ENCODE measurements around the gene ZFP3.
"Not testable (repeated sequence)": the region's sequence is repeated elsewhere in the genome, so short reads cannot be mapped to it uniquely, and the experiment has no call there.

ZFP3 gene

DNA sequence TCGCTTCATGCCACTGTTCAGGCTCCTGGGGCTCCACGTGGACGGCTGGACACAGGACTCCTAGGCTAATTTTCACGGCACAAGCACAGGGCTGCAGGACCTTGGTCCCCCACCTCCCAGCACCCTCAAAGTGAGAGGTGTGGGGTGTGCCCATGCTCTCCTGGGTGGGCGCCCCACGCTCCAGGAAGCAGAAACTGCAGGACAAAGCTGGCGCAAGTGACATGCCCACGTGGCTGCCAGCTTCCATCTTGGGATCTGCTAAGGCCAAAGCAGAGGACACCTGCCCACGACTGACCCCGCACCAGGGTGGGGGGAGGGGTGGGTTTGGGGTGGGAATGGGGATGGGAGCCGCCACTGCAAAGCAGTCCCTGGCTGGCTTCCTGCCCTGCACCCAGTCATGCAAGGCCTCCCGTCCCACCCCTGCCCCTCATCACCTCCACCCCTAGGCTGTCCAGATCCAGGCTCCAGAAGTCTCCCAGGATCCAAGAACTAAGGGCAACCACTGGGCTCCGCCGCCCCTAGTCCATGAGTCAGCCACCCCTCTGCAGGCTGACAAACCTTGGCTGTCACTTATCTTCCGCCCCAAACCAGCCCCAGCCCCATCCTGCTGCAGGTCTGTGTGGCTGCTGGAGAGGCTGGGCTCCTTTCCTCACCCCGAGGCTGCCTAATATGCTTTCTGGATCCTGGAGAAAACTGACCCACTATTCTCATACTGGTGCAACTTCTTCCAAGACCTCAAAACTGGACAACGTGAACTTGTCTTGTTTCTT is 48.6 kb downstream of the ZFP3 start:
- DNase-seq: no peak

DNA sequence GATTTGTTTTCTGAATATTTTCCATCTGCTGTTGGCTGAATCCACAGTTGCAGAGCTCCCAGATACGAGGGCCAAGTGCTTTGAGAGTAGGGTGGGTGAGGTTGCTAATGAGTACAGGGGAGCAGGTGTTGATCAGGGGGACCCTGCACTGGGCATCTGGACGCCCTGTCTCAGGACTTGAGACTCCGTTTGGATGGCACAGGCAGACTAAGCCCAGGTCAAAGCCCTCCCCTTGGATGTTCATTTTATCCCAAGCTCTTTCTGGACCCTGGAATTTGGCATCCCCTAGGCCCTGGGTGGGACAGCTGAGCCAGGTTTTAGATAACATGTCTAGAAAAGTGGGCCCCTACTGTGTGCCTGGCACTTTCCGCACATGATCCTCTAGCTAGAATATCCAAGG is 49.6 kb downstream of the ZFP3 start:
- no peak for DNase-seq

DNA sequence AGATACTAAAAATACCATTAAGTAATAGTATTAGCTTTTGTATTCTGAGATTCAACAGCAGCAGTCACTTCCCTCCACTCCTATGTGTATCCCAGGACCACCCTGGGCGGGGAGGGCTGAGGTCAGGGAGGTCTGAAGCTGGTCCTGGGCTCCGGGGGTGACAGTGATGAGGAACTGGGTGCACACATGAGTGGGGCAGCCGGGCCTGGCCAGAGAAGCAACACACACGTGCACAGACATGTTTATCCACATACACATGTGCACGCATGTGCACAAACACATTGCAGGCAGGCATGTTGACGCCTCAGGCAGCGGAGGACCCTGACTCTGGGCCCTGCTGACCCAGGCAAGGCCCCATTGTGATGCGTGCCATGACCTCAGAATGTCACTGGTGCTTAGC is 50.1 kb downstream of the ZFP3 start:
- not testable (repeated sequence) for DNase-seq

DNA sequence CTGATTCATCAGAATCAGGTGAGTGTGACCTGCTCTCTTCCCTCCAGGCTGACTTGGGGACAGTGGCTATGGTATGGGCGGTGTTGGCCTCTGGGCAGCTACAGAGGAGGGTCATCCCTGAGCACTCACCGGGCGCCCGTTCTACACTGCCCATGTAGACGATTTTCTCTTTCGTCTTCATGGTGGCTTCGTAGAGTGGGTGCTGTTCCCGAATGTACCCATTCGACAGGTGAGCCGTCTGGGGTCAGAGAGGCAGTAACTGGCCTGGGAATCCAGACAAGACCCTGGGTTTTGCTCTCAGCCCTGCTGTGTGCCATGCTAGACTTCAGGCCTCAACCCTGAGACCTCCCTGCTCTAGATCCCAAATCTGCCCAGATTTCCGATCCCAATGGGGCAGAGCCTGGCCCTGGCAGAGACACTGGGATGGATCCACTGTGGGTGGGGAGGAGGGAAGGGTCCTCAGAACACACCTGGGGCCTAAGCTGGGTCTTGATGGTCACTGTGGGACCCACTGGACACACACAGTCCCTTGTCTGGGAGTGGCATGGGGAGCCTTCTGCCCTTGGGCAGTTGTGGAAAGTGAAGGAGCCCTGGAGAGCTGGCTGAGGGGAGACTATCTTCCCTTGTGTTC is 50.8 kb downstream of the ZFP3 start:
- no peak for DNase-seq

DNA sequence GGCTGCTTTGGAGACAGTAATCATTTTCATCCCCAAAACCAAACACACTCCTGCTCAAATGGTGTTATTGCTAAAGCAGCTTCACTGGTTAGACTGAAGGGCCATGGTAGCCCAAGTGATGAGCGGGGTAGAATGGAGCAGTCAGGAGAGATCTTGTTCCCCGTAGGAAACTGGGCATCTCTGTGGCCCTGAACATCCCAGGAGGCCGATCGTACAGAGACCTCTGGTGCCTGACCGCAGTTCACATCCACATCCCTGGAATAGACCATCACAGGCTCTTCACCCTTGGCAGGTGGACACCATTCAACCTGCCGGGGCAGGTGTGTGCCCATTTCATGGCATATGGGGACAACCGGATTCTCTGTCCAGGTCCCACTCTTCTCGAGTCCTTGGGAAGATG is 51.5 kb downstream of the ZFP3 start:
- DNase-seq: not testable (repeated sequence)

DNA sequence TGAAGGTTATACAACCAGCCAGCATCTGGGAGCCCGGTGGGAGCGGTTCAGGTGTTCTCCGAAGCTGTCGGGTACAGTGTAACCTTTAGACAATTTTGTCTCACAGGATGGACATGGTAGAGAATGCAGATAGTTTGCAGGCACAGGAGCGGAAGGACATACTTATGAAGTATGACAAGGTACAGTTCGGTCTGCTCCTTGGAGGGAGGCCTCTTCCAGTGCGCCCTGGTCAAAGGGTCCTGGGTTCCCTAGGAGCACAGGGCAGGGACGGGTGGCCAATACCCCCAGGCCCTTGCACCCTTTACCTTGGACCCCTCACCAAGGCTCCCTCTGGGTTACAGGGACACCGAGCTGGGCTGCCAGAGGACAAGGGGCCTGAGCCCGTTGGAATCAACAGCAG is 52.0 kb downstream of the ZFP3 start:
- not testable (repeated sequence) for DNase-seq

DNA sequence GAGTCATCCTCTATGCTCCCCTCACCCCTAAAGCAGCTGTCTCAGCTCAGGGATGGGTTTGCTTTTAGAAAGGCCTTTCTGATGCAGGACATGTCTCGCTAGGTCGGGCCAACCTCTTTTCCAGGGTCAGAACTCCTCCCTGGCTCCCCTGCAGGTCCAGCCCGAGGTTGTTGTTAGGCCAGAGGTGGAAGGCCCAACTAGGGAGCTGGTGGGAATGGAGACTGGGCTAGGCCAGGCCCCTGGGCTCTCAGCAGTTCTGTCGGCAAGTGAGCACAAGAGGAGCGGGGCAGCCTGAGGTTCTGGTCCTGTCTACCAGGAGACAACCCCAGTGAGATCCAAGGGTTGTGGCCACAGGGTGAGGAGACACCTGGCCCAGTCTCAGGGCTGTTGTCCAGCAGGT is 52.4 kb downstream of the ZFP3 start:
- not testable (repeated sequence) for DNase-seq

DNA sequence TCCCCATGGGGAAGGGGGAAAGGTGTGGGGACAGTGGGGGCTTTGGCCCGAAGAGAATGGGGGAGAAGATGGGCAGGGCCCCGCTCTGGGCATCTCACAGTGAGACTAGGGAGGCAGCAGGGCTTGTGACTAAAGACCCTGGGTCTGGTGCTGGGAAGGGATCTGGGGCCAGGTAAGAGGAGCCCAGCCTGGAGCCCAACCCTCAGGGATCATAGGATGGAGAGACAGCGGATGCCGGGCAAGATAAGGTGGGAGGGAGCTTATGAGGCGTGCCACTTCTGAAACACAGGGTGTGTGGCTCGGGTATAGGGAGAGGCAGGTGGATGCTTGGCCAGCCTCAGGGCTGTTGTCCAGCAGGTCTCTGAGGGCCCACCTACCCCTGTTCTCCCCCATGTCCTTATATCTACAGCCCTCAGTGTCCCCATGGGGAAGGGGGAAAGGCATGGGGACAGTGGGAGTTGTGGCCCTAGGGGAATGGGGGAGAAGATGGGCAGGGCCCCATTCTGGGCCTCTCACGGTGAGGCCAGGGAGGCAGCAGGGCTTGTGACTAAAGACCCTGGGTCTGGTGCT is 53.0 kb downstream of the ZFP3 start:
- no peak for DNase-seq

DNA sequence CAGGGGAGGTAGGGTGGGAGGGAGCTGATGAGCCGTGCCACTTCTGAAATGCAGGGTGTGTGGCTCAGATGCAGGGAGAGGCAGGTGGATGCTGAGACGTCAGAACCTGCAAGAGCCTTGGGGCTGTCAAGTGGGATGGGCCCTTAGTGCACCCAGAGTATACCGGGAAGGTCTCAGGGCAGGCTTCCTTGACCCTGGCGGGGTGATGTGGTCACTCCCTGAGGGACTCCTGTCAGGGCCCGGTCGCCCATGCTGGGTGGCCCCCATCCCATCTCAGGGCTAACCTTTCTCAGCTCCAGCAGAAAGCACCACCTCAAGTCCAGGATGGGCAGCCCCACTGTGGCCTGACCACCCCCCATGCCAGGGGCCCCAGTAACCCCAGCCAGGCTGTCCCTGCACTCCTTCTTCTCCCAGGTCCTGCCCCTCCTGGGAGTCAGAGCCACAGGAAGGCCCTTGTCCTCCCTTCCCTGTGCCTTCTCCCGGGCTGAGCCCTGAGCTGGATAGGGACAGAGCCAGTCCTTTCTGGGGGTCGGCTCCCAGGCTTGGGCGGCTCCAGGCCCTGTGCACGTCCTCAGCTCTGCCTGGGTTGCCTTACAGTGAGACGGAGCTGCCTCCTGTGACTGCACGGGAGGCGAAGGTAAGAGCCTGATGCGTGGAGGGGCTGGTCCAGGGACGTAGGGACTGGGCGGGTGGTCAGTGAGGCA is 53.7 kb downstream of the ZFP3 start:
- not testable (repeated sequence) for DNase-seq

DNA sequence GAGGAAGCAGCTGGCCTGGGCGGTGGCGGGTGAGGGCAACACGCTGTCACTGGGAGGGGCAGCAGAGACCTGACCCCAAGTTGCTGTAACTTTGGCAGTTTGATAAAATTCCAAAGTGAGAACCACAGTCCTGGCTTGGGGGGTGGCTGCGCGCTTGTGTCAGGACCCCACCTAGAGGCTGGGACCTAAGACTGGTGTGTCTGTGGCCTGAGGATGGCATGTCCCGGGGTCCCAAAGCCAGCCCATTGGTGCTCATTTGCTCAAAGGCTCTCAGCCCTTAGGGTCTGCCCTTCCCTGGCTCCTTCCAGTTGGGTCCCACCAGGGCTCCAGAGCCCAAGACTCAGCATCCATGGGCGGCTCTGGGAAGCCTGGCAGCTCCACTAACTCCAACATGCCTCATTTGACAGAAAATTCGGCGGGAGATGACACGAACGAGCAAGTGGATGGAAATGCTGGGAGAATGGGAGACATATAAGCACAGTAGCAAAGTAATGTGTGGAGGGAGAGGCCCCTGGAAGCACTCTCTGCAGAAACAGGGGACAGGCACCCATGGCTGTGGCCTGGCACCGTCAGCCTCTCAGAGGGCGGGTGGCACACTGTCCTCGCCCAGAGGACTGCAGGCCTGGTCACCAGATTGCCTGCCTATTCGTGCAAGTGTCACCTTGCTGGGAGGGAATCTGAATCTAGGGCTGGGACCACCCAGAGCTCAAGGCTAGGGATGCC is 54.4 kb downstream of the ZFP3 start:
- DNase-seq: not testable (repeated sequence)

DNA sequence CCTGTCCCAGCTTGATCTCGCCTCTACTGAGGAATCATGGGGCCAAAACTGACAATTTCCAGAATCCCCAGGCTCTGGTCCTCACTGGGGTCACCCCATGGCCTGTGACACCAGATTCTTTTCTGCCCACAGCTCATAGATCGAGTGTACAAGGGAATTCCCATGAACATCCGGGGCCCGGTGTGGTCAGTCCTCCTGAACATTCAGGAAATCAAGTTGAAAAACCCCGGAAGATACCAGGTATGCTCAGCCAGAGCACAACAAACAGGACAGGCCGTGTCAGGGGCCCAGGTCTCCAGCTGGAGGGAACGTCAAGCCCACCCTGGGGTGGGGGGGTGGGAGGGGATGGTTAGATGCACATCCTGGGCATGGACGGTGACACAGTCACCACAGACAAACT is 55.0 kb downstream of the ZFP3 start:
- DNase-seq: no peak

DNA sequence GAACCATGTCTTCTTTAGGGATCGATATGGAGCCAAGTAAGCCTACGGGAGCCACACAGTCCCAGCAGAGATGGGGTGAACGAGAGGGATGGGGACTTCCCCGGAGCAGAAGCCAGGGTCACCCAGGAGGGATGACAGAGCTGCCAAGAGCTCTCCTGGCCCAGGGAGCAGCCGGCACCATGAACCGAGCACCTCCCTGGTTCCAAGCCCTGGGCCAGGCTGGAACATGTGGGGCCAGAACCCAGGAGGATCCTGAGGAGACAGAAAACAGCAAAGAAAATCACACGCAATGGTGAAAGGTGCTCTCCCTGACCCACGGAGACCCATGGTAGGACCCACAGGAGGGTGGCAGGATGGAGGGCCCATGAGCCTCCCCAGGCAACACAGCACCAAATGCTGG is 55.7 kb downstream of the ZFP3 start:
- DNase-seq: not testable (repeated sequence)

DNA sequence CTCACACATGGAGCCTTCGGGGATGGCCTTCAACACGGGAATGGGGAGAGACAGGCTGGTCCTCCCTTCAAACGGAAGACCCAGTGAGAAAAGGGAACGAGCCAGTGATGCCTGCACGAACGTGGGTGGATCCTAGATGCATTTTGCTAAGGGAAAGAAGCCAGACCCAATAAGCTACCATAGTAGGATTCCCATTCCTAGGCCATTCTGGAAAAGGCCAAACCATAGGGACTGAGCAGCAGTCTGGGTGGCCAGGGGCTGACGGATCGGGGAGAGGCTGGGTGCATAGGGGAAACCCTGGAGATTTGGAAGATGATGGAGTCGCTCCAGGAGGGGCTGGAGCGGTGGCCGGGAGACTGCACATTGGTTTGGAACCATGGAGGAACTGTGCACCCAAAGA is 56.3 kb downstream of the ZFP3 start:
- DNase-seq: not testable (repeated sequence)

DNA sequence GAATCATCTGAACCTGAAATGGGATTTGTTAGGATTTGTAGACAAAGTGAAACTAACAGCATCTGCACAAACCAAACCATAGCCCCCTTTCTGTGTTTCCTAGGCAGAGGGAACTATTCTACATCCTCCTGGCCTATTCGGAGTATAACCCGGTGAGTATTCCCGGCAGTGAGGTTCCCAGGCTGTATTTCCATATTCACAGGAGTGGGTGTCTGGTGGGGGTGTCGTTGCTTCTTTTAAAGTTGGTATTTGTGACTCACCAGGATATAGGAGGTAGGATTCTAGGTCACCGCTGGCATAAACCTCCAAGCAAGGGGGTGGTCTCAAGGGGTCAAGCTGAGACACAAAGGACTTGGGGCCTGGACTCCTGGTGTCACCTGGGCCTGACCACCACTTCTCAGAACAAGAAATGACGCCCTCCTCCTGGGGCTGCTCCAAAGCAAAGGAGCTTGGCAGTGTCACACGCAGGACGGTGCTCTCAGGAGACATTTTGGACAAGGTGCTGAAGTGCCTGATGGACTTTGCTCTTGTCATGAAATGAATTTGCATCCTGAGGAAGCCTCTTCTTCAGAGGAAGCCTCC is 57.0 kb downstream of the ZFP3 start:
- not testable (repeated sequence) for DNase-seq

DNA sequence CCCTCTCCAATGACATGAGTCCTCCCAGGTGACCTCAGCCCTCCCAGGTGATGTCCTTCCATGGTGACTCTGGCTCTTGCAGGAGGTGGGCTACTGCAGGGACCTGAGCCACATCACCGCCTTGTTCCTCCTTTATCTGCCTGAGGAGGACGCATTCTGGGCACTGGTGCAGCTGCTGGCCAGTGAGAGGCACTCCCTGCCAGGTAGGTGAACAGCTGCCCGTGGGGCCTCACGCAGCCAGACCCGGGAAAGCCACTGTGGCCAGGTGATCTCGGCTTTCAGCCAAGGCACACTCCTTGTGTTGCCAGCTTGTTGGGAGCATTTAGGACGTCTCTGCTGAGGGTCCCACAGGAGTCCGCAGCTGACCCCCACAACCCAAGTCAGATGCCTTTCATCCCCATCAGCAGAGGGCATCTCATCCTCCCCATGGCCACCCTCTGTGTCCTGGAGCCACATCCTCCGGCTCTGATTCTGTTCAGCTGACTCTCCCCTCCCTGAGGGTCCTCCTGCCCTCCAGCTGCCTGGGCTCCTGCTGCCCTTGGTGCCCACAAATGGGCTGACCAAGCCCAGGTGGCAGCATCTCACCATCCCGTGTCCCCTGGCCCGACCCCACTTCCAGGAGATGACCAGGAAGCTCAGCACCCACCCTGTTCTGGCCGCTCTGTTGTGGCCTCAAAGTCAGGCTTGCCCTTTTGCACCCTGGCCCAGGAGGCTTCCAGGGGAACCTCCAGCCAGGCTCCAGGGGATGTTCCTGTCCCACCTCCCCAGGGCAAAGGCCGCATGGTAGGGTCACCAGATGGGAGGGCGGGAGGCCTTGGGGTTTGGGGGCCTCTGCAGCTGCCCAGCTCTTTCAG is 57.7 kb downstream of the ZFP3 start:
- no peak for DNase-seq

DNA sequence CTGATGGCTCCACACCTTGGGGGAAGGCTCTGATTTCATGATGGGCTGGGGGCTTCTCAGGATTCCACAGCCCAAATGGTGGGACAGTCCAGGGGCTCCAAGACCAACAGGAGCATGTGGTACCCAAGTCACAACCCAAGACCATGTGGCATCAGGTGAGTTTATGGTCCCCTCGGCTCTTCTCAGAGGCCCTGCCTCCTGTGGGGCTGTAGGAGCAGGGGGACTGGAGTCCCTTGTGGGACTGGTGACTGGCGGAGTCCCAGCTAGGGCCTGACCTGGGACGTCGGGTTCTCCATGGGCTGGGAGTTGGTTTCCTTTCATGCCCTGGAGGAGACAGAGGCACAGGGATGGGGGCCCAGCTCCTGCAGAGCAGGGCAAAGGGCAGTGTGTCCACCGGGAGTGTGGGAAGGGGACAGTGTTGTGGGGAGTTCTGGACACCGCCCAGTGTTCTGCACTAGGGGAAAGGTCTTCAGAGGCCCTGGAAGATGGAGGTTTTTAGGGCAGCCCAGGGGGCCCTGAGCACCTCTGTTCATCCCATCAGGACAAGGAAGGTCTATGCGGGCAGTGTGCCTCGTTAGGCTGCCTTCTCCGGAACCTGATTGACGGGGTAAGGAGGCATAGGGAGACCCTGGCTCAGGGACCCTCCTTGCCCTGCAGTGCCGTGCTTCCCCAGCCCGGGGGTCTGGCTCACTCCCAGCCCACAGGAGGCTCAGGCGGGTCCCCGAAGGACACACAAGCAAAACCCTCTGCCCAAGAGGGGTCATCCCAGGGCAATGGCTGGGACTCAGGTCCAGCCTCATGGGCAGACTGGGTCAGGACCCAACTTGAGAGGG is 58.5 kb downstream of the ZFP3 start:
- DNase-seq: not testable (repeated sequence)

DNA sequence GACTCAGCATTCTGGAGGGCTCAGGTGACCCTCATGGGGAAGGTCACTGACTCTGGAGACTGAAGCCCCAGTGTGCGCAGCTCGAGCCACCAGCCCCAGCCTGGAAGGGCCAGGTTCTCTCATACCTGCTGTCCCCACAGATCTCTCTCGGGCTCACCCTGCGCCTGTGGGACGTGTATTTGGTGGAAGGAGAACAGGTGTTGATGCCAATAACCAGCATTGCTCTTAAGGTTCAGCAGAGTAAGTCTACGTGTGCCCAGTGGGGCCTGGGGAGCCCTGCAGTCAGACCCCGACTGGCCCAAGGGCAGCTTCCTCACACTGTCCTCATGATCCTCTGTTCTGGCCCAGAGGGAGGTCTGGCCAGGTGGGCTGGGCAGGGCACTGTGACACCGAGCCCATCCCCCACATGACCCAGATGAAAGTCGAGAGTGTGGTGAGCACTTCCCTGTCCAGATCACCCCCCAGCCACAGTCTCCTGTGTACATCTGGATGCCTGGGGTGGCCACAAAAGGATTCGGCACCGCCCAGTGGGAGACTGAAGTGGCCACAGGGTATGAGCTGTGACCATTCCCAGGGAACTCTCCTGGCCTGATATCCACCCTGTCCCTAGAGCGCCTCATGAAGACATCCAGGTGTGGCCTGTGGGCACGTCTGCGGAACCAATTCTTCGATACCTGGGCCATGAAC is 59.4 kb downstream of the ZFP3 start:
- DNase-seq: not testable (repeated sequence)

DNA sequence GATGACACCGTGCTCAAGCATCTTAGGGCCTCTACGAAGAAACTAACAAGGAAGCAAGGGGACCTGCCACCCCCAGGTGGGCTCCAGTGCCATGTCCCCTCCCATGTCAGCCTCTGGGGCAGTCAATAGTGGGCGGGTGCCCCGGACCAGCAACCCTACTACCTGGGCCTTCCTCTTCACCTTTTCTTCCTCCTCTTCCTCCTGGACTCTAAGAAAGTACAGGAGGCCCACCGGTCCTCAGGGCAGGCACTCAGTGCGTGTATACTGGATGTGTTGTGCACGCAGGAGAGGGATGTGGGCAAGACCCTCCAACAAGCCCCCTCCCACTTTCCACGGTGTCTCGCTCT is 59.9 kb downstream of the ZFP3 start:
- not testable (repeated sequence) for DNase-seq

DNA sequence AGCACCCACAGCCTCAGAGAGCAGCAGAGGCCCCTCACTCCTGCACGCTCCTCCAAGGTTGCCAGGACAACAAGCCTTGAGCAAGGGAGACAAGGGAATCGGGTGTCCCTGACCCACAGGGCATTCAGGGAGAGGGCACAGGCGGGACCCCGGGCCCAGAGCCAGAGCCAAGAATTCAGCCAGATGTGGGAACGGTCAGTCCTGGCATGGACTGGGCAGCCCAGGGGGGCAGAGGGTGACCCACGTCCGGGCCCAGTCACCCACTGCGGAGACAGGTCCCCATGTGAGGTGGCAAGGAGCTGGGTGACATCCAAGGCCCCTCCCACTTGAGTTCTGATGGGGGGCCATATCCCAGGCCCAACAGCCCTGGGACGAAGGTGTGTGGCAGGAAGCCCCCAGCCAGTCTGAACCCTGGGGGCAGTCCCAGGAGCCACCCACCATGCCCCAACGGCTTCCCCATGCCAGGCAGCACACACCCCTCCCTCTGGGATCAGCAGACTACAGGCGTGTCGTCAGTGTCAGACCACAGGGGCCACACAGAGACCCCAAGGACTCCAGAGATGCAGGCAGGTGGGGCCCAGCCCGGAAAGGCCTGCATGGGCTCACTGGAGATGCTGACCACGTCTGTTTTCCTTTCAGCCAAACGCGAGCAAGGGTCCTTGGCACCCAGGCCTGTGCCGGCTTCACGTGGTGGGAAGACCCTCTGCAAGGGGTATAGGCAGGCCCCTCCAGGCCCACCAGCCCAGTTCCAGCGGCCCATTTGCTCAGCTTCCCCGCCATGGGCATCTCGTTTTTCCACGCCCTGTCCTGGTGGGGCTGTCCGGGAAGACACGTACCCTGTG is 60.6 kb downstream of the ZFP3 start:
- DNase-seq: no peak
